Measurements from ENCODE around the gene PHACTR1.

Gene PHACTR1

DNA sequence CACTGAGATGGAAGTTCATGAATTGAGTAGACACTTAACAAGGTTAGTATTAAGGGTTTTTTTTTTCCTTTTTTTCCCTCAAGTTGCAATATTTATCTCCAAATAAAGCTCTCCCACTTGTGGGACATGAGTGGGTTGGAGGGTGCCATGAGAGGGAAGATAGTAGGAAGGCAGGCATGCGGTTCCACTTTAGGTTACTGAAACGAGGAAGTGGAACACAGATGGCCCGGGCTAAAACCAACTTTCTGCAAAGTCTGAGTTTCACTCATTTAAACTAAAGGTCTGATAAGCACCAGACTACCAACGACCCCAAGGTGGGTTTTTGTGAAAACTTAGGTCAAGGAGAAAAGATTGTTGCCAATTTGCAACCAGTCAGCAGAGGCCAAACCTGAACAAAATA is 569.6 kb downstream of the PHACTR1 start:
- DNase-seq (ENCODE audit: extremely low read depth, low read depth) = no peak
- TF ChIP-seq, protein P1, sequence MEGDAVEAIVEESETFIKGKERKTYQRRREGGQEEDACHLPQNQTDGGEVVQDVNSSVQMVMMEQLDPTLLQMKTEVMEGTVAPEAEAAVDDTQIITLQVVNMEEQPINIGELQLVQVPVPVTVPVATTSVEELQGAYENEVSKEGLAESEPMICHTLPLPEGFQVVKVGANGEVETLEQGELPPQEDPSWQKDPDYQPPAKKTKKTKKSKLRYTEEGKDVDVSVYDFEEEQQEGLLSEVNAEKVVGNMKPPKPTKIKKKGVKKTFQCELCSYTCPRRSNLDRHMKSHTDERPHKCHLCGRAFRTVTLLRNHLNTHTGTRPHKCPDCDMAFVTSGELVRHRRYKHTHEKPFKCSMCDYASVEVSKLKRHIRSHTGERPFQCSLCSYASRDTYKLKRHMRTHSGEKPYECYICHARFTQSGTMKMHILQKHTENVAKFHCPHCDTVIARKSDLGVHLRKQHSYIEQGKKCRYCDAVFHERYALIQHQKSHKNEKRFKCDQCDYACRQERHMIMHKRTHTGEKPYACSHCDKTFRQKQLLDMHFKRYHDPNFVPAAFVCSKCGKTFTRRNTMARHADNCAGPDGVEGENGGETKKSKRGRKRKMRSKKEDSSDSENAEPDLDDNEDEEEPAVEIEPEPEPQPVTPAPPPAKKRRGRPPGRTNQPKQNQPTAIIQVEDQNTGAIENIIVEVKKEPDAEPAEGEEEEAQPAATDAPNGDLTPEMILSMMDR (IDR thresholded peaks at IDR 0.05; ENCODE audit: low read depth, low read length, missing control alignments) = no peak
- no peak overlapping the region for H3K4me3 ChIP-seq (replicated peaks; ENCODE audit: low read depth, low read length)

DNA sequence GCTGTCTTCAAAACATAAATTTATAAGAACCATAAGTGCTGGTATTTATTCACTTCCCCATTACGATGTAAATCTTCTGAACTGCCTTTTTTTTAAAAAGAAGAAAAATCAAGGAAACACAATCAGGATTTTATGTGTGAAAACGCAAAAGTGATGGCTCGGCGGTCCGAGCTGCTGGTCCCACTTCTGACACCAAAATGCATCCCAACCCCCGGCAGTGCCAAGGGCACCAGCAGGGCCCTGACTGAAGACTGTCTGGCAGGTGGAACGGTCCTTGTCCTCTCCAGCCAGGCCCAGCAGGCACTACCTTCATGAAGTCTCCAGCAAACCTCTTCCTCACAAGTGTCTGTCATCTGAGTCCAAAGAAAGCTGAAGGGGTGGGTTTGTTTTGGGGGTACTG is 570.5 kb downstream of the PHACTR1 start:
- DNase-seq (ENCODE audit: extremely low read depth, low read depth) = no peak
- TF ChIP-seq, protein P1 (IDR thresholded peaks at IDR 0.05; ENCODE audit: low read depth, low read length, missing control alignments) = no peak

DNA sequence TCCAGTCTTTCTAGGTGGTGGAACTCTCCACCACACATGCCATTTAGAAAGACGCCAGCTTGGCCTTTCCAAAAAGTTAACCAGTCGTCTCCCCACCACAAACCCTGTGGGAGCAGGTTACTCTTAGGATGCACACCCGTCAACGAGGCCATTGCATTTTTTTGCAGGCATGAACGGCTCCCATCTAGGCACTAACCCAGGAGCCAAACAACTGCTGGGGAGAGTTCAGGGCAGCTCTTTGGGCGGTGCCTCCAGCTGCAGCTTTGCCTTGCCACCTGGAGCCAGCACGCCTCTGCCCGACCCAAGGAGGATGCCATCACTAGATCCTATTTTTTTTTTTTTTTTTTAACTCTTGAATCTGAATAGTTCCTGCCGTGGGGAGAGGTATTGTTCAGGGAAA is 571.9 kb downstream of the PHACTR1 start:
- TF ChIP-seq, protein P1 (IDR thresholded peaks at IDR 0.05; ENCODE audit: low read depth, low read length, missing control alignments) = no peak
- DNase-seq (ENCODE audit: extremely low read depth, low read depth) = no peak
- H3K4me3 ChIP-seq (replicated peaks; ENCODE audit: low read depth, low read length) = no peak overlapping the region

More for the DNA sequence above, 570.5 kb downstream of the PHACTR1 start:
- no peak overlapping the region for H3K4me3 ChIP-seq (replicated peaks; ENCODE audit: low read depth, low read length)

DNA sequence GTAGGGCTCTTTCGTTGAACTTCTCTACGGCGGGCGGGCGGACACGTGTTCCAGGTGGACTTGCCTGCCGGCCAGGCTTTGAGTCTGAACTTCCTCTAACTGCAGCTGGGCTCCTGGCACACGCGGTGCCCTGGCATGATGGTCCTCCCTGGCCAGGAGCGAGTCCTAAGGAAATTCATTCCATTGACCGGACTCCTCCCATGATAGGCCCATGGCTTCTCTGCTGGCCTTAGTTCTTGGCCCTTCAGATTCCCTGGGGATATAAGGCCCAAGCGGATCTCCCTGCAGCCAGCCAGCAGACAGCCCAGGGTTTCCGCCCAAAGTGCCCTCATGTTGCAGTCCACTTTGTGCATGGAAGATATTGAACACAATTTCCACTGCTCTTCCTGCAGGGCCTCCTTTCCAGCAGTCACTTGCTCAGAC is 572.4 kb downstream of the PHACTR1 start:
- TF ChIP-seq, protein P1 (IDR thresholded peaks at IDR 0.05; ENCODE audit: low read depth, low read length, missing control alignments) = no peak
- no peak for DNase-seq (ENCODE audit: extremely low read depth, low read depth)
- no peak overlapping the region for H3K4me3 ChIP-seq (replicated peaks; ENCODE audit: low read depth, low read length)

GRCh38 chr6:13289789-13290318 is 573.3 kb downstream of the PHACTR1 start:
- H3K4me3 ChIP-seq (replicated peaks; ENCODE audit: low read depth, low read length) = no peak overlapping the region
- no peak for DNase-seq (ENCODE audit: extremely low read depth, low read depth)
- TF ChIP-seq, protein P1 (IDR thresholded peaks at IDR 0.05; ENCODE audit: low read depth, low read length, missing control alignments) = no peak

DNA sequence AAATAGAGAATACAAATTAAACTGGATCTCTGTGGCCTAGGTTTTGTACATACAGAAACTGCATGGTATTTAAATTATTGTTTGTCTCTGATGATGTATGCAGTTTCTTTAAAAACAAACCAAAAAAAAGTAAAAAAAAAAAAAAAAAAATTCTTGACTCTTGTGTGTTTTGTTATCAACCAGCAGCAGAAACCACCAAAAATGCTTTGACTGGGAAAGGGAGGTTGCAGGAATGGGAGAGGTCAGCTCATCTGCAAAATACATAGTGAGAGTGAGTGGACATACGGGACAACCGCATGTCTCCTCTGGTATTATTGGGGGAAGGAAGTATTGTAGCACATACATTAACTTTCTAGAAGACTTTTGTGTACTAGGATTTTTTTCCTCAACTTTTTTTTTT is 573.8 kb downstream of the PHACTR1 start:
- TF ChIP-seq, protein P1 (IDR thresholded peaks at IDR 0.05; ENCODE audit: low read depth, low read length, missing control alignments) = no peak
- H3K4me3 ChIP-seq (replicated peaks; ENCODE audit: low read depth, low read length) = no peak overlapping the region
- no peak for DNase-seq (ENCODE audit: extremely low read depth, low read depth)

DNA sequence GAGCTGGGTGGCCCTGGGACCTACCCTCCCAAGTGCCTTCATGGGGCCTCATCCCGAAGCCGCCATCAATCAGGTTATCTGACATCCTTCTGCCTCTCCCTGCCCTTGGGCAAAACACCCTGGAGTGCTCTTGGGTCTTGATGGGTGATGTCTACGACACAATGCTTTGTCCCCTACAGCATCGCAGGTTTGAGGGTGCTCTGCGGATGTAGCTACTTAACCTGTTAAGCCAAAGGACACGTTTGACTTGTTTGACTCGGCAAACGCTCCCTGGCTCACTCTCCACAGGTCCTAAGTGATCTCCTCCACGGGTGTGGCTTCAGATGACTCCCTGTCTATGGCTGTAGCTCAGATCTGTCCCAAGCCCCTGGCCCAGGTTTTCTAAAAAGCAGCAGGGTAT is 576.2 kb downstream of the PHACTR1 start:
- DNase-seq (ENCODE audit: extremely low read depth, low read depth) = no peak

More for the DNA sequence above, 576.2 kb downstream of the PHACTR1 start:
- no peak overlapping the region for H3K4me3 ChIP-seq (replicated peaks; ENCODE audit: low read depth, low read length)
- TF ChIP-seq, protein P1 (IDR thresholded peaks at IDR 0.05; ENCODE audit: low read depth, low read length, missing control alignments) = no peak
